Left renal pelvis (tissue), 4 donors: ENCODE data around the gene SMTNL2. TPM values are rescaled to one million over a fixed set of nuclear protein-coding genes. Genes with fewer than 3 reads are reported as not detected.
"Not testable (repeated sequence)": the region's sequence is repeated elsewhere in the genome, so short reads cannot be mapped to it uniquely, and the experiment has no call there.

Experiments used
- DNase-seq, 4 donors: peaks; one replicate each; pipeline ENCODE4 v3.0.0-alpha.2; 2013; ENCODE audit warnings: low read depth in 4 of 4, low spot score in 3 of 4
- polyA plus RNA-seq, 4 donors: library from polyadenylated mRNA; unstranded; fragments of 120-200 nt; gene quantifications; one replicate each; pipeline ENCODE4 v1.2.1, GENCODE V29; 2013; ENCODE audit not compliant: insufficient read length in 4 of 4

SMTNL2 gene
- polyA plus RNA-seq, 4 donors: 1.7 to 67.3 (median 52.0) TPM

GRCh38 chr17:4583206-4583605 is 1.1 kb upstream of the SMTNL2 start:
- DNase-seq: no peak

DNA sequence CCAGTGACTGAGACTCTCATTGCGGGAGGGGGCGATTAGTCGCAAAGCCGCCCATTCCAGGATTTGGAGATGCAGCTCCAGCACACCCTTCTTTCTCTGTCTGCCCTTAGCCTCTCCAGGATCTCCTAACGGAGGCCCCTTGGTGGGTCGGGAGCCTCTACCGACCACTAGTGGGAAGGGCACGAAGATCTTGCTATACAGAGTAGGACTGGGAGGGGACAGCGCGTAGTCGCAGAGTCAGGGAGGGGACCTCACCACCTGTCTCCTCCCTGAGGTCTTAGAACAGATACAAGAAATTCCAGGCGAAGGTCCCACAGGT is 588 bp upstream of the SMTNL2 start:
- no peak for DNase-seq

GRCh38 chr17:4584917-4585637 is 748 bp downstream of the SMTNL2 start:
- DNase-seq: peak in 1 of 4 donors; percentile 68

- DNase-seq: no peak
Measured at GRCh38 chr17:4585638-4585994, 1.3 kb downstream of the SMTNL2 start.

GRCh38 chr17:4586043-4586442 is 1.7 kb downstream of the SMTNL2 start:
- no peak for DNase-seq

DNA sequence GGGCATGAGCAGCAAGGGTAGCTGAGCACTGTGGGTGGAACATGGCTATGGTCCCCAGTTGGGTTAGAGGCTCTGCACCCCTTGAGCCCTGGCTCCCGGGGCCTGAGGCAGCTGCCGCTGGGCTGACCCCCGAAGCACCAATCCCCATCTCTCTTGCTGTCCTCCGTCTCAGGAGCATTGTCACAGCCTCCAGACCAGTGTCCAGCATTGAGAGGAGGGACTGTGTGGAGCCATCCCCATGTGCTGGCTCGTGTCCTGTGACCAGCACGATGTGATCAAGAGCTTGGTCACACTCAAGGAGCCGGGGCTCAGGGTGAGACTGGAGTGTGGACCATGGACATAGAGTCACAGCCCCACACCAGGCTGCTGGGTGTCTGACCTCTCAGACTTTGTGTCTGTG is 2.9 kb downstream of the SMTNL2 start:
- no peak for DNase-seq

DNA sequence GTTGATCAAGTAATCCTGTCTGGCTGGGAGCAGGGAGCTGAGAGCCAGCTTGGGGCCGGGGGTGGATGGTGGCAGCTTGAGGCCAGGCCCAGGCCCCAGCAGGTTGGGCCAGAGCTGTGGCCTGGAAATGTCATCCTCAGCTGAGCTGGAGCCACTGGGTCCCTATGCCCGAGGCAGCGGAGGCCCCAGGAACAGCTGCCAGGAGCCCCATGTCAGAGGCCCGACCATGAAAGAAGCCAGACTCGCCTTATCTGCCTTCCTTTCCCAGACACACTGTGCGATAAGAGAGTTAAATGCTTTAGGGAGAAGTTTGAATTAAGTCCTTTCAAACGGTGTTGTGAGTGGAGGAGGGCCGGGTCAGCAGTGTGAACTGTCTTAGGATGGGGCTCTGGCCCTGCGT is 3.5 kb downstream of the SMTNL2 start:
- no peak for DNase-seq

- DNase-seq: no peak
Measured at GRCh38 chr17:4588391-4588790, 4.1 kb downstream of the SMTNL2 start.

- DNase-seq: no peak
Measured at GRCh38 chr17:4588898-4589625, 4.7 kb downstream of the SMTNL2 start.

DNA sequence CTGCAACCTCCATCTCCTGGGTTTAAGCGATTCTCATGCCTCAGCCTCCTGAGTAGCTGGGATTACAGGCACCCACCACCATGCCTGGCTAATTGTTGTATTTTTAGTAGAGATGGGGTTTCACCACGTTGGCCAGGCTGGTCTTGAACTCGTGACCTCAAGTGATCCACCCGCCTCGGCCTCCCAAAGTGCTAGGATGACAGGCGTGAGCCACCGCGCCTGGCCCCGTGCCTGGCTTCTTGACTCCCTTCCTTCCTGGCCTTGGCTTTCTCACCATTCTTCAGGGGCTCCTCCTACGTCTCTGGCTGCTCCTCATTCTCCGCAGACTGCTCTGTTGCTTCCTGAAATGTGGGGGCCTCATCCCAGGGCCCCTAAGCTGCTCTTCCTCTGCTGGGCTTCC is 5.7 kb downstream of the SMTNL2 start:
- not testable (repeated sequence) for DNase-seq

- DNase-seq: no peak
Measured at GRCh38 chr17:4590981-4591453, 6.7 kb downstream of the SMTNL2 start.

DNA sequence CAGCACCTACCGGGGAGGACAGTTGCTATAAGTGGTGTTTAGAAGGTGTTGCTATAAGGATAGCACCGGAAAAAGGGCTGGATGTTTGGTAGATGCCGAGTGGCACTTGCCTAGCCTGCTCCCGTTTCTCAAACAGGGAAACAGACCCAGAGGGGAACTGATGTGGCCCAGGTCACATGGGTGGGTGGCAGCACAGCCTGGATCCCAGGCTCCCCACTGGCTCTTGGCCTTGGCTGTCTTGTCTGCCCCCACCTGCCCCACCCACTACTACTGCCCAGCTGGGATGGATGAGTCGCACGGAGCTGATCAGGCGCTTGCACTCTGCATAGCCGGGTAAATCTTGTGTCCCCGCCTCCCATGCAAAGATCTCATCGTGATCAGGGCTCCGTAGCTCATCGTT is 7.2 kb downstream of the SMTNL2 start:
- DNase-seq: no peak

GRCh38 chr17:4592240-4593005 is 8.1 kb downstream of the SMTNL2 start:
- no peak for DNase-seq

- no peak for DNase-seq
Measured at GRCh38 chr17:4593021-4593421, 8.7 kb downstream of the SMTNL2 start.

DNA sequence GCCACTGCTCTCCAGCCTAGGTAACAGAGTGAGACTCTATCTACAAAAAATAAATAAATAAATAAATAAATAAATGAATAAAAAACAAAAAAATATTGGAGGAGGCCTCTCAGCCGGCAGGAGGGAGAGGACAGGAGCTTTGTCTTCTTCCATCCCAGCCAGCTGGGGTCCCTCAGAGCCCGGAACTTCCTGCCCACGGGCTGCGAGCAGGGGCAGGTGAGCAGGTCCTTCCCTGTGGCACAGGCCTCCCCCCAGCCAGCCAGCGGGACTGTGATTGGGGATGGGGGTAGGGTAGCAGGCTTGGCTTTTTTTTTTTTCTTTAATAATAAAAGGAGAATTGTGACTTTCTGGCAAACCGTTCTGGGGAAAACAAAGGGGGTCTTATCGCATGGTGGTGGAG is 10.1 kb downstream of the SMTNL2 start:
- DNase-seq: no peak

- no peak for DNase-seq
Measured at GRCh38 chr17:4594931-4595684, 10.8 kb downstream of the SMTNL2 start.

DNA sequence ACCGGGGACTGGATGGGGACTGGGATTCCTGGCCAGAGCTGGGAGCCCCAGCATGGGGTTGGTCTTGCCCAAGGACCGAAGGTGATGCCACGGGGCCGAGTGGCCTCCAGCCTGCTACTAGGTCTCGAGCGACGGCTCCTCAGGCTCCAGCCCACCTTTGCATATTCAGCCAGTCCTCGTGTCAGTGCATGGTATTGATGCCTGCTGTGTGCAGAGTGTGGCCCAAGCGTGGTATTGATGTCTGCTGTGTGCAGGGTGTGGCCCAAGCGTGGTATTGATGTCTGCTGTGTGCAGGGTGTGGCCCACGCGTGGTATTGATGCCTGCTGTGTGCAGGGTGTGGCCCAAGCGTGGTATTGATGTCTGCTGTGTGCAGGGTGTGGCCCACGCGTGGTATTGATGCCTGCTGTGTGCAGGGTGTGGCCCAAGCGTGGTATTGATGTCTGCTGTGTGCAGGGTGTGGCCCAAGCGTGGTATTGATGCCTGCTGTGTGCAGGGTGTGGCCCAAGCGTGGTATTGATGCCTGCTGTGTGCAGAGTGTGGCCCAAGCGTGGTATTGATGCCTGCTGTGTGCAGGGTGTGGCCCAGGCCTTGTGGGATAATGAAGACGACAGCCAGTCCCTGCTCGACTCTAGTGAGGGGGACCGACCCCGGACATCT is 11.5 kb downstream of the SMTNL2 start:
- DNase-seq: not testable (repeated sequence)

DNA sequence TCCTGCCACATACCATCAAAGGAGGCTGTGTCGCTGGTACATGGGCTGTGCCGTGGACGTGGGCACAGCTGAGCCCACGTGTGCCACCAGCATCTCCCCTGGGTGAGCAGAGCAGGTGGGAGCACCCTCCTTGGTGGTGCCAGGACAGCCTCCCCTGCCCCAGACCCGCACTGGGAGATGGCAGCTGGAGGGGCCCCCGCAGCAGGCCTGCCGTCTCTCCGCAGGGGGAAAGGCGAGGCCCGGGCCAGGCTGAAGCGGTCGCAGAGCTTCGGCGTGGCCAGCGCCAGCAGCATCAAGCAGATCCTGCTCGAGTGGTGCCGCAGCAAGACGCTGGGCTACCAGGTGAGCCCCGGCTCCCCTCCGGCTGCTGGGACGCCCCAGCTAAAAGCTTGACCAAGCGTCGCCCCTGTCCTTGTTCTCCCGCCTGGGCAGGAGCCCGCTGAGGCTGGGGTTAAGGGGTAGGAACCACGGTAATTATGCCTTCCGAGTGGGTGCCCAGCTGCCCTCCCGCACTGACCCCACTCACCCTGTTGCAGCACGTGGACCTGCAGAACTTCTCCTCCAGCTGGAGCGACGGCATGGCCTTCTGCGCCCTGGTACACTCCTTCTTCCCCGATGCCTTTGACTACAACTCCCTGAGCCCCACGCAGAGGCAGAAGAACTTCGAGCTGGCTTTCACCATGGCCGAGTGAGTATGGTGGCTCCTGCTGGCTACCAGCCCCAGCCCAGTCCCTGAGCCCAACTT is 12.5 kb downstream of the SMTNL2 start:
- no peak for DNase-seq

GRCh38 chr17:4597975-4598374 is 13.6 kb downstream of the SMTNL2 start:
- DNase-seq: no peak
